GM06990 (cell line): ENCODE measurements around the gene NANOS2.

ENCODE experiments used
- DNase-seq: peaks from one replicate; pipeline ENCODE4 v3.0.0-alpha.2; 2011; ENCODE audit not compliant: insufficient read length; ENCODE audit errors: extremely low read depth
- H3K27me3 ChIP-seq: replicated peaks from 2 replicates; pipeline ENCODE4 v1.6.0; 2011; ENCODE audit warnings: low read length; ENCODE audit not compliant: control insufficient read depth, insufficient read depth
- H3K36me3 ChIP-seq: 2 replicates; pipeline ENCODE4 v1.5.1; 2011; ENCODE audit warnings: low read length; ENCODE audit not compliant: control insufficient read depth, insufficient read depth
- H3K4me3 ChIP-seq: replicated peaks from 2 replicates; pipeline ENCODE4 v1.5.1; 2011; ENCODE audit warnings: low read depth, mild to moderate bottlenecking, control low read depth, low read length
- TF ChIP-seq, protein P1 (sequence below): IDR thresholded peaks from 2 replicates; pipeline ENCODE4 v1.5.1; 2011; ENCODE audit warnings: low read length, control low read depth, mild to moderate bottlenecking, inconsistent platforms; ENCODE audit not compliant: insufficient read depth, poor library complexity, severe bottlenecking

Gene NANOS2

DNA sequence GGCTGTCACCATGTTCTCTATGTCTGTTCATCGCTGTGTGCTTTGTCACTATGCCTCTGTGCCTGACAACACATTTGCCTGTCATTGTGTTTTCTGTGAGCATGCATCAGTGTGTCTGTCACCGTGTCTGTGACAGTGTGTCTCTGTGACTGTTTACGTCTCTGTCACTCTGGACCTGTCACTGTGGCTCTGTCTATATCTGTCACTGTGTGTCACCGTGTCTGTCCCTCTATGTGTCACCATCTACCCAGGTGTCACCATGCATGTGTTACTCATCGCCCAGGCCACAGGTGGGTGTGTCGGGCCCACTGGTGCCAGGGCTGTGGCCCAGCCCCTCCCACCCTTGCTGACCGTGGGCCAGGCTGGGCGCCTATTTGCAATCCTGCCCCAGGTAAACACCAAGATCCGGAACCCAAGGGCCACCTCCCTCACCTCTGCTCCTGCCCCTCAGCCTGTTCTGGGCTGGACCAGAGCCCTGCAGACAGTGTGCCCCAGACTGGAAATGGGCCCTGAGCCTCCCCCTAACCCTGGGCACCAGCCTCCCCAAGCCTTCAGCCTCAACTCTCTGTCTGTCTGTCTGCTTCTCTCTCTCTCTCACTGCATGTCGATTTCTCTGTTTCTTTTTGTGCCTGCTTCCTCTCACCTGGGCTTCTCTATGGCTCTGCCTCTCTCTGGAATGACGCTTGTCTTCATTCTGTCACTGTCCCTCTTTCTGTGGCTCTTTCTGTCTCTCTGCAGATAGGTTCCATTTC lies 36.4 kb downstream of the NANOS2 start:
- no peak overlapping the region for H3K4me3 ChIP-seq
- no peaks in the 10 kb centered on the region for H3K36me3 ChIP-seq
- H3K27me3 ChIP-seq: peaks cover 4% of the 10 kb centered on the region
- TF ChIP-seq, protein P1, sequence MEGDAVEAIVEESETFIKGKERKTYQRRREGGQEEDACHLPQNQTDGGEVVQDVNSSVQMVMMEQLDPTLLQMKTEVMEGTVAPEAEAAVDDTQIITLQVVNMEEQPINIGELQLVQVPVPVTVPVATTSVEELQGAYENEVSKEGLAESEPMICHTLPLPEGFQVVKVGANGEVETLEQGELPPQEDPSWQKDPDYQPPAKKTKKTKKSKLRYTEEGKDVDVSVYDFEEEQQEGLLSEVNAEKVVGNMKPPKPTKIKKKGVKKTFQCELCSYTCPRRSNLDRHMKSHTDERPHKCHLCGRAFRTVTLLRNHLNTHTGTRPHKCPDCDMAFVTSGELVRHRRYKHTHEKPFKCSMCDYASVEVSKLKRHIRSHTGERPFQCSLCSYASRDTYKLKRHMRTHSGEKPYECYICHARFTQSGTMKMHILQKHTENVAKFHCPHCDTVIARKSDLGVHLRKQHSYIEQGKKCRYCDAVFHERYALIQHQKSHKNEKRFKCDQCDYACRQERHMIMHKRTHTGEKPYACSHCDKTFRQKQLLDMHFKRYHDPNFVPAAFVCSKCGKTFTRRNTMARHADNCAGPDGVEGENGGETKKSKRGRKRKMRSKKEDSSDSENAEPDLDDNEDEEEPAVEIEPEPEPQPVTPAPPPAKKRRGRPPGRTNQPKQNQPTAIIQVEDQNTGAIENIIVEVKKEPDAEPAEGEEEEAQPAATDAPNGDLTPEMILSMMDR: no peak
- DNase-seq: no peak

GRCh38 chr19:45876411-45877197 lies 38.0 kb downstream of the NANOS2 start:
- TF ChIP-seq, protein P1: no peak
- Histone ChIP-seq H3K36me3 (no peaks in the 10 kb centered on the region), H3K27me3 (peaks cover 4% of the 10 kb centered on the region), H3K4me3 (no peak overlapping the region)
- no peak for DNase-seq

DNA sequence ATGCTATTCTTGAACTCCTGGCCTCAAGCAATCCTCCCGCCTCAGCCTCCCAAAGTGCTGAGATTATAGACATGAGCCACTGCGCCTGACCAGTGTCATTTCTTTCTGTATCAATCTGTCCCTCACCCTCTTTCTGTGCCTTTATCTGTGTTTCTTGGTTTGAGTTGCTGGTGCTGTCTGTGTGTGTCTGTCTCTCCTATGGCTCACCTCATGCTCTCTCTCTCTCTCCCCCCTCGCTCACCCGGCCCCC lies 38.5 kb downstream of the NANOS2 start:
- Histone ChIP-seq H3K36me3 (no peaks in the 10 kb centered on the region), H3K27me3 (peaks cover 4% of the 10 kb centered on the region), H3K4me3 (no peak overlapping the region)
- TF ChIP-seq, protein P1: no peak
- no peak for DNase-seq

DNA sequence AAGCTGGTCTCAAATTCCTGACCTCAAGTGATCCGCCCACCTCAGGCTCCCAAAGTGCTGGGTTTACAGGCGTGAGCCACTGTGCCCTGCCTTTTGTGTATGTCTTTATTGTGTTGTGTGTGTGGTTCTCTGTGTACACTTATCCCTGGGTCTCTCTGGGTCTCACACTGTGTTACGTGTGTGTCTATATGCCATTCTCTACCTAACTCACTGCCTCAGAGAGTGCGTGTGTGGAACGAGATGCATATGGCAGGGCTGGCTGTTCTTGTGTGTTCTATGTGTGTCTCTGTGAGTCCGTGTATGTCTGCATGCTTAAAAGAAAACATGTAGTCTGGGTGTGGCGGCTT lies 40.0 kb downstream of the NANOS2 start:
- TF ChIP-seq, protein P1: no peak
- no peak for DNase-seq
- H3K27me3 ChIP-seq: peaks cover 4% of the 10 kb centered on the region

GRCh38 chr19:45873219-45873772 lies 41.3 kb downstream of the NANOS2 start:
- H3K36me3 ChIP-seq: no peaks in the 10 kb centered on the region
- DNase-seq: no peak
- TF ChIP-seq, protein P1: no peak
- H3K4me3 ChIP-seq: no peak overlapping the region
- peaks cover 4% of the 10 kb centered on the region for H3K27me3 ChIP-seq

More for the DNA sequence above, 40.0 kb downstream of the NANOS2 start:
- Histone ChIP-seq H3K36me3 (no peaks in the 10 kb centered on the region), H3K4me3 (no peak overlapping the region)
